Kidney epithelial cell (primary cell): ENCODE measurements around the gene OR51E2. TPM values are rescaled to one million over a fixed set of nuclear protein-coding genes. Genes with fewer than 3 reads are reported as not detected.
"Not testable (repeated sequence)": the region's sequence is repeated elsewhere in the genome, so short reads cannot be mapped to it uniquely, and the experiment has no call there.

Experiments used
- DNase-seq: peaks from one replicate; pipeline ENCODE4 v3.0.0-alpha.2; 2010; ENCODE audit warnings: low read depth
- H3K27me3 ChIP-seq: 2 replicates; pipeline ENCODE4 v1.6.0; 2011; ENCODE audit warnings: low read length; ENCODE audit not compliant: control insufficient read depth, insufficient read depth
- H3K36me3 ChIP-seq: 2 replicates; pipeline ENCODE4 v1.5.1; 2011; ENCODE audit warnings: low read length; ENCODE audit not compliant: control insufficient read depth, insufficient read depth
- H3K4me3 ChIP-seq: 2 replicates; pipeline ENCODE4 v1.5.1; 2011; ENCODE audit warnings: low read depth, mild to moderate bottlenecking, control low read depth, low read length
- total RNA-seq: library from RNA; depleted of rRNA; stranded (reverse); fragments of >200 nt; gene quantifications from 2 replicates; pipeline ENCODE4 v1.2.3, GENCODE V29; 2015
- TF ChIP-seq, protein P1 (sequence below): IDR thresholded peaks from 2 replicates; pipeline ENCODE4 v1.5.1; 2011; ENCODE audit warnings: mild to moderate bottlenecking, moderate library complexity, low read length, control low read depth, inconsistent platforms; ENCODE audit not compliant: insufficient read depth, poor library complexity, severe bottlenecking

The OR51E2 gene
- total RNA-seq, result not detected in 2 replicates

DNA sequence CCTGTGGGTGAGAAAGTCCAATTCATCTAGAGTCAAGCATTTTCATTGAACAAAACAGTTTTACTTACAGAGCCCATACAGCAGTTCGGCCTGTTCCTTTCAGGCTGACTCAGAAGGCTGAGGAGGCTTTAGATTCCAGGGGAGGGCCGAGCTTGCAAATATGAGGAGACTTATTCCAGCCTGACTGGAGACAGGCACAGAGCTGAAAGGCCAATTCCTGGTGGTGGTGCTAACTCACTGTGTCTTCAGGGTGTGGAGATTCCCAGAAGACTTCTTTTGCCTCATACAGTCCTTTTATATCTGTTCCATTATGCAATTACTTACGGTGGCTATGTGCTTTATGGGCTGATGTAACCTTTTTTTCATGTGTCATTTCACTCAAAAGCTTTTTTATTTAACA, at the start of gene OR51E2:
TSS of gene OR51E2 (minus strand) at position 269 of the 400 bp plus-strand sequence. CDS start 15,142 bp downstream, outside the sequence.
- no peaks in the 10 kb centered on the region for H3K27me3 ChIP-seq
- DNase-seq, result no peak
- no peaks in the 10 kb centered on the region for H3K36me3 ChIP-seq
- TF ChIP-seq, protein P1, sequence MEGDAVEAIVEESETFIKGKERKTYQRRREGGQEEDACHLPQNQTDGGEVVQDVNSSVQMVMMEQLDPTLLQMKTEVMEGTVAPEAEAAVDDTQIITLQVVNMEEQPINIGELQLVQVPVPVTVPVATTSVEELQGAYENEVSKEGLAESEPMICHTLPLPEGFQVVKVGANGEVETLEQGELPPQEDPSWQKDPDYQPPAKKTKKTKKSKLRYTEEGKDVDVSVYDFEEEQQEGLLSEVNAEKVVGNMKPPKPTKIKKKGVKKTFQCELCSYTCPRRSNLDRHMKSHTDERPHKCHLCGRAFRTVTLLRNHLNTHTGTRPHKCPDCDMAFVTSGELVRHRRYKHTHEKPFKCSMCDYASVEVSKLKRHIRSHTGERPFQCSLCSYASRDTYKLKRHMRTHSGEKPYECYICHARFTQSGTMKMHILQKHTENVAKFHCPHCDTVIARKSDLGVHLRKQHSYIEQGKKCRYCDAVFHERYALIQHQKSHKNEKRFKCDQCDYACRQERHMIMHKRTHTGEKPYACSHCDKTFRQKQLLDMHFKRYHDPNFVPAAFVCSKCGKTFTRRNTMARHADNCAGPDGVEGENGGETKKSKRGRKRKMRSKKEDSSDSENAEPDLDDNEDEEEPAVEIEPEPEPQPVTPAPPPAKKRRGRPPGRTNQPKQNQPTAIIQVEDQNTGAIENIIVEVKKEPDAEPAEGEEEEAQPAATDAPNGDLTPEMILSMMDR, result no peak
- no peak within 1 kb of the TSS for H3K4me3 ChIP-seq

DNA sequence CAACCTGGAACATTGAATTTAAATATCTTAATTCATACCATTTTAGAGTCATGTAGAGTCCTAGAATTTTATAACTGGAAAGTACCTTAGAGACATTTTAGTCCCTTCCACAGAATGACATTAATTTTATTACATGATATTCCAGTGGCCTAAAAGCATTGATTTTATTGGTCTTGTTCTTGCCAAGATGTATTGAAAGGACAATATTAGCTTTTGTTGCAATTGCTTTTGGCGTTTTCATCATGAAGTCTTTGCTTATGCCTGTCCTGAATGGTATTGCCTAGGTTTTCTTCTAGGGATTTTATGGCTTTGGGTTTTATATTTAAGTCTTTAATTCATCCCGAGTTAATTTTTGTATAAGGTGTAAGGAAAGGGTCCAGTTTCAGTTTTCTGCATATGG, 43.1 kb upstream of the OR51E2 start:
- no peak for DNase-seq
- no peaks in the 10 kb centered on the region for H3K27me3 ChIP-seq
- no peaks in the 10 kb centered on the region for H3K36me3 ChIP-seq
- H3K4me3 ChIP-seq, result no peak overlapping the region
- TF ChIP-seq, protein P1, result no peak

DNA sequence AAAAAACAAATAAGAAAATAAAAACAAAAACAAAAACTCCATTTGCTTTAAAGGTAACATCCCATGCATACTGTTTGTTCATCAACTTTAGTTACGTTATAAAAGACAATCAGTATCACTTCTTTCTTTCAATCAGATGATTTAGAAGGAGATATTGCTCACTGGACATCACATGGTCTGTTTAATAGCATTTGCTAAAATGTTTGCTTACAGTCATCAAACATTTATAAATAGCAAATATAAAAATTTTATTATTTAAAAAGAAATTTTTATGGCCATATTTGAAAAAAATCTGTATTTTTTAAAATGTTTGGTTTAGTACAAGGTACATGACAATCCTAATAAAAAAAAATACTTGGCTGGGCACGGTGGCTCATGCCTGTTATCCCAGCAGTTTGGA, 29.5 kb upstream of the OR51E2 start:
- H3K36me3 ChIP-seq, result no peaks in the 10 kb centered on the region
- TF ChIP-seq, protein P1, result no peak

GRCh38 chr11:4722616-4723534, 25.2 kb upstream of the OR51E2 start:
- H3K27me3 ChIP-seq, H3K4me3 ChIP-seq, H3K36me3 ChIP-seq, DNase-seq: not testable (repeated sequence)

More for the DNA sequence above, 29.5 kb upstream of the OR51E2 start:
- H3K4me3 ChIP-seq, result no peak overlapping the region
- no peak for DNase-seq
- H3K27me3 ChIP-seq, result no peaks in the 10 kb centered on the region

DNA sequence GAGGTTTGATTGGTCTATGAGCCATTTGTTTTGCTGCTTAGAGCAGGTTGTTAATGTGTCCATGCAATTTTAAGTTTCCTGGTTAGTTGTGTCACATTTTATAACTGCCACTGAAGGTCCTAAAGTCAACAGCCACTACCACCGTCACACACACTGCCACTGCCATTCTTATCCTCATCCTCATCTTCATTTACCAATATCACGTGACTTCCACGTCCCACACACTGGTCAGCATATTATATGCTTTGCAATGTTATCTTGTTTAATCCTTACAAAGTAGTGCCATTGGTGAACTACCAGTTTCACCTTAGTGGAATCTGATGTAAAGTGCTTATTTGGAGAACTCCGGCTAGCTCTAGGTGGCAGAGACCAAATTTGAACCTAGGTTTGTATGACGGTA, 16.6 kb upstream of the OR51E2 start:
- no peaks in the 10 kb centered on the region for H3K36me3 ChIP-seq
- H3K27me3 ChIP-seq, result no peaks in the 10 kb centered on the region
- no peak overlapping the region for H3K4me3 ChIP-seq
- no peak for DNase-seq
- TF ChIP-seq, protein P1, result no peak

DNA sequence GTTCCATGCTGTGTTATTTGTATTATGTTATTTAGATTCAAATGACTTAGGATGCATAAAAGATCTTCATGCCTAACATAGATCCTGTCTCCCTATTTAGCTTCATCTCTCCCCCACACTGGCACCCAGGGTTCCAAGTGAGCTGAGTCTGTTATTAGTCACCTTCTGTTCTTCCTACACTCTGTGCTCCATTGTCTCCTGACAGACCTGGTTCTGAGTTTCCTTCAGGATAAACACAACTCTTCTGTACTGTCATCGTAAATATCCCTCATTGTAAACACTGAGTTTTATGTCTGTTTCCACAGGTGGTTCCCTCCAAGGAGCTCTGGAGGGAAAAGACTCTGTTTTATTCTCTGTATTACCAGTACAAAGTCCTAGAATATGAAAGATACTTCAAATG, 15.6 kb upstream of the OR51E2 start:
- TF ChIP-seq, protein P1, result no peak
- H3K36me3 ChIP-seq, result no peaks in the 10 kb centered on the region
- no peak for DNase-seq
- H3K27me3 ChIP-seq, result no peaks in the 10 kb centered on the region
- H3K4me3 ChIP-seq, result no peak overlapping the region
